ENCODE measurements around the gene MID1. TPM values are rescaled to one million over a fixed set of nuclear protein-coding genes. Genes with fewer than 3 reads are reported as not detected.

The MID1 gene
- polyA plus RNA-seq (ENCODE audit: insufficient read length in 4 of 4) = 10 to 100 TPM; 12.9 to 28.0 (median 26.7) TPM

GRCh38 chrX:10620121-10620699 is at the start of gene MID1:
Gene MID1 (minus strand): TSS chrX:10620585. CDS start chrX:10567547, 53,038 bp downstream.
- peak in 2 of 4 donors; percentile 62 to 66 for DNase-seq (ENCODE audit: low read depth in 4 of 4, low spot score in 3 of 4)

GRCh38 chrX:10667143-10667542 is 46.8 kb upstream of the MID1 start:
- DNase-seq (ENCODE audit: low read depth in 4 of 4, low spot score in 3 of 4) = no peak

- DNase-seq (ENCODE audit: low read depth in 4 of 4, low spot score in 3 of 4) = no peak
Measured at GRCh38 chrX:10666102-10666501, 45.7 kb upstream of the MID1 start.

- DNase-seq (ENCODE audit: low read depth in 4 of 4, low spot score in 3 of 4) = no peak
Measured at GRCh38 chrX:10665681-10666080, 45.3 kb upstream of the MID1 start.

GRCh38 chrX:10660171-10660570 is 39.8 kb upstream of the MID1 start:
- DNase-seq (ENCODE audit: low read depth in 4 of 4, low spot score in 3 of 4) = no peak

GRCh38 chrX:10656214-10656613 is 35.8 kb upstream of the MID1 start:
- no peak for DNase-seq (ENCODE audit: low read depth in 4 of 4, low spot score in 3 of 4)

GRCh38 chrX:10654960-10655359 is 34.6 kb upstream of the MID1 start:
- no peak for DNase-seq (ENCODE audit: low read depth in 4 of 4, low spot score in 3 of 4)

- no peak for DNase-seq (ENCODE audit: low read depth in 4 of 4, low spot score in 3 of 4)
Measured at GRCh38 chrX:10653302-10653701, 32.9 kb upstream of the MID1 start.

GRCh38 chrX:10649265-10649664 is 28.9 kb upstream of the MID1 start:
- no peak for DNase-seq (ENCODE audit: low read depth in 4 of 4, low spot score in 3 of 4)

GRCh38 chrX:10648614-10649013 is 28.2 kb upstream of the MID1 start:
- no peak for DNase-seq (ENCODE audit: low read depth in 4 of 4, low spot score in 3 of 4)

GRCh38 chrX:10636851-10637250 is 16.5 kb upstream of the MID1 start:
- no peak for DNase-seq (ENCODE audit: low read depth in 4 of 4, low spot score in 3 of 4)

GRCh38 chrX:10636337-10636736 is 16.0 kb upstream of the MID1 start:
- no peak for DNase-seq (ENCODE audit: low read depth in 4 of 4, low spot score in 3 of 4)

- no peak for DNase-seq (ENCODE audit: low read depth in 4 of 4, low spot score in 3 of 4)
Measured at GRCh38 chrX:10634392-10635161, 14.2 kb upstream of the MID1 start.

GRCh38 chrX:10633722-10634121 is 13.3 kb upstream of the MID1 start:
- DNase-seq (ENCODE audit: low read depth in 4 of 4, low spot score in 3 of 4) = no peak

- no peak for DNase-seq (ENCODE audit: low read depth in 4 of 4, low spot score in 3 of 4)
Measured at GRCh38 chrX:10631416-10632145, 11.2 kb upstream of the MID1 start.

- DNase-seq (ENCODE audit: low read depth in 4 of 4, low spot score in 3 of 4) = no peak
Measured at GRCh38 chrX:10630320-10630719, 9.9 kb upstream of the MID1 start.

- DNase-seq (ENCODE audit: low read depth in 4 of 4, low spot score in 3 of 4) = no peak
Measured at GRCh38 chrX:10629905-10630304, 9.5 kb upstream of the MID1 start.

- DNase-seq (ENCODE audit: low read depth in 4 of 4, low spot score in 3 of 4) = no peak
Measured at GRCh38 chrX:10628906-10629305, 8.5 kb upstream of the MID1 start.

- DNase-seq (ENCODE audit: low read depth in 4 of 4, low spot score in 3 of 4) = no peak
Measured at GRCh38 chrX:10622197-10622596, 1.8 kb upstream of the MID1 start.

GRCh38 chrX:10619425-10620046 is 849 bp downstream of the MID1 start:
- DNase-seq (ENCODE audit: low read depth in 4 of 4, low spot score in 3 of 4) = no peak

GRCh38 chrX:10618961-10619360 is 1.4 kb downstream of the MID1 start:
- DNase-seq (ENCODE audit: low read depth in 4 of 4, low spot score in 3 of 4) = no peak

Data from left renal pelvis (tissue), 4 donors.